GM12878 (cell line): Measurements from ENCODE around the gene NOTCH3. TPM values are rescaled to one million over a fixed set of nuclear protein-coding genes. Genes with fewer than 3 reads are reported as not detected.

Source experiments
- ATAC-seq: fragments of 200-7000 bp; cut with Tn5 transposase; 3 replicates; pipeline ENCODE4 v1.9.1; 2020; ENCODE audit warnings: mild to moderate bottlenecking, moderate library complexity
- BruUV-seq: library from RNA; stranded (reverse); fragments of 400-500 nt; replicated peaks from 2 replicates; lab custom pipeline; 2021; lab: Mats Ljungman, UMichigan
- CTCF ChIA-PET: fragments of 300-600 bp; sonication (Branson Sonifier 250); formaldehyde crosslinking; extraction: SDS; loops from one replicate; lab custom pipeline; 2021; ENCODE audit warnings: inconsistent platforms; lab: Yijun Ruan, JAX
- POLR2A ChIA-PET: fragments of 350-600 bp; formaldehyde crosslinking; extraction: SDS; loops from one replicate; lab custom pipeline; 2021; ENCODE audit warnings: inconsistent platforms; lab: Charles Lee
- RAD21 ChIA-PET: fragments of 300-600 bp; sonication (Branson Sonifier 250); formaldehyde crosslinking; loops from one replicate; lab custom pipeline; 2023; ENCODE audit warnings: antibody characterized with exemption; ENCODE audit not compliant: unreplicated experiment; lab: Charles Lee
- SMC1A ChIA-PET: fragments of 300-600 bp; sonication (Branson Sonifier 250); formaldehyde crosslinking; loops from one replicate; lab custom pipeline; 2023; ENCODE audit not compliant: unreplicated experiment, uncharacterized antibody; lab: Charles Lee
- DNase-seq: peaks from one replicate; pipeline ENCODE4 v3.0.0-alpha.2; 2011; ENCODE audit warnings: low read depth, low spot score
- FAIRE-seq: peaks from 3 replicates; lab custom pipeline; 2011; peaks lifted over from hg19 to GRCh38; lab: Jason Lieb, UNC
- H2AFZ ChIP-seq: 2 replicates; pipeline ENCODE4 v1.6.0; 2011; ENCODE audit warnings: low read depth, low read length, control low read depth; ENCODE audit not compliant: control insufficient read depth
- H3K27ac ChIP-seq: 2 replicates; pipeline ENCODE4 v1.5.1; 2011; ENCODE audit warnings: control low read depth; ENCODE audit not compliant: control insufficient read depth, insufficient read depth
- H3K27me3 ChIP-seq, 2 experiments: replicated peaks in 1 of 2; 2 replicates each; pipeline versions ENCODE4 v1.6.0 to v1.6.1; 2011; ENCODE audit warnings: low read length in 1 of 2; ENCODE audit not compliant: control insufficient read depth in 2 of 2, insufficient read depth in 2 of 2
- H3K36me3 ChIP-seq, 2 experiments: 2 replicates each; pipeline ENCODE4 v1.5.1; 2011; ENCODE audit warnings: low read length in 1 of 2; ENCODE audit not compliant: control insufficient read depth in 2 of 2, insufficient read depth in 2 of 2
- H3K4me1 ChIP-seq: 2 replicates; pipeline ENCODE4 v1.6.1; 2011; ENCODE audit warnings: mild to moderate bottlenecking, low read length, moderate library complexity, mixed read lengths; ENCODE audit not compliant: control insufficient read depth, insufficient read depth
- H3K4me2 ChIP-seq: 2 replicates; pipeline ENCODE4 v1.6.0; 2011; ENCODE audit warnings: control low read depth; ENCODE audit not compliant: control insufficient read depth, insufficient read depth
- H3K4me3 ChIP-seq: fragments of 200-600 bp; sonication (generic); 2 replicates; pipeline ENCODE4 v1.5.1; 2016
- H3K79me2 ChIP-seq: 2 replicates; pipeline ENCODE4 v1.6.0; 2011; ENCODE audit warnings: low read length; ENCODE audit not compliant: control insufficient read depth, insufficient read depth
- H3K9ac ChIP-seq: 2 replicates; pipeline ENCODE4 v1.8.0; 2011; ENCODE audit warnings: low read length, control low read depth, mixed read lengths; ENCODE audit not compliant: control insufficient read depth, insufficient read depth
- H3K9me3 ChIP-seq: replicated peaks from 3 replicates; pipeline ENCODE4 v1.5.1; 2011; ENCODE audit warnings: mild to moderate bottlenecking, low read length; ENCODE audit not compliant: control insufficient read depth, insufficient read depth
- H4K20me1 ChIP-seq: 2 replicates; pipeline ENCODE4 v1.6.0; 2011; ENCODE audit not compliant: control insufficient read depth, insufficient read depth
- ATF7 ChIP-seq: fragments of 450-650 bp; IDR thresholded peaks from 2 replicates; pipeline ENCODE4 v1.6.1; 2016; ENCODE audit warnings: low read depth, mild to moderate bottlenecking
- CHD4 ChIP-seq: fragments of 200-600 bp; sonication (generic); IDR thresholded peaks from 2 replicates; pipeline ENCODE4 v1.6.1; 2016; ENCODE audit warnings: mild to moderate bottlenecking
- GABPA ChIP-seq: IDR thresholded peaks from 2 replicates; pipeline ENCODE4 v1.6.1; 2014; ENCODE audit warnings: antibody characterized with exemption, low read depth, mild to moderate bottlenecking, inconsistent platforms
- IKZF2 ChIP-seq, 2 experiments: fragments of 450-650 bp; IDR thresholded peaks; 2 replicates each; pipeline ENCODE4 v1.6.1; 2017; ENCODE audit warnings: mild to moderate bottlenecking in 2 of 2, moderate library complexity in 2 of 2
- KAT2A ChIP-seq: conservative IDR thresholded peaks from 2 replicates; pipeline ENCODE4 v1.6.1; 2011; ENCODE audit warnings: low read depth, low read length; ENCODE audit not compliant: control insufficient read depth
- NFYB ChIP-seq: IDR thresholded peaks from 2 replicates; pipeline ENCODE4 v1.6.1; 2011; ENCODE audit warnings: low read depth, mild to moderate bottlenecking, low read length, improper control_type of control experiment, moderate library complexity; ENCODE audit not compliant: insufficient read depth
- RAD21 ChIP-seq: IDR thresholded peaks from 2 replicates; pipeline ENCODE4 v1.6.1; 2011; ENCODE audit warnings: mild to moderate bottlenecking, low read depth, low read length, moderate library complexity; ENCODE audit not compliant: insufficient read depth
- RFX5 ChIP-seq: IDR thresholded peaks from 2 replicates; pipeline ENCODE4 v1.6.1; 2011; ENCODE audit warnings: low read depth, low read length, improper control_type of control experiment
- SKIL ChIP-seq: fragments of 450-650 bp; IDR thresholded peaks from 2 replicates; pipeline ENCODE4 v1.6.1; 2017; ENCODE audit warnings: mild to moderate bottlenecking, low read depth, inconsistent platforms; ENCODE audit not compliant: poor library complexity, severe bottlenecking
- SMAD5 ChIP-seq: IDR thresholded peaks from 2 replicates; pipeline ENCODE4 v1.6.1; 2016; ENCODE audit warnings: antibody characterized with exemption, low read depth
- SUPT20H ChIP-seq: IDR thresholded peaks from 2 replicates; pipeline ENCODE4 v1.6.1; 2011; ENCODE audit warnings: low read depth, mild to moderate bottlenecking, low read length, moderate library complexity, borderline replicate concordance; ENCODE audit not compliant: control insufficient read depth
- TARDBP ChIP-seq: IDR thresholded peaks from 2 replicates; pipeline ENCODE4 v1.6.1; 2016; ENCODE audit warnings: borderline replicate concordance
- USF2 ChIP-seq: IDR thresholded peaks from 2 replicates; pipeline ENCODE4 v1.6.1; 2011; ENCODE audit warnings: low read depth, low read length, improper control_type of control experiment, borderline replicate concordance
- WRNIP1 ChIP-seq: IDR thresholded peaks from 2 replicates; pipeline ENCODE4 v1.6.1; 2011; ENCODE audit warnings: low read depth, low read length, improper control_type of control experiment, borderline replicate concordance
- ZNF217 ChIP-seq: fragments of 450-650 bp; IDR thresholded peaks from 2 replicates; pipeline ENCODE4 v1.6.1; 2017; ENCODE audit warnings: antibody characterized with exemption, mild to moderate bottlenecking
- WGBS: methylation state at CpG from one replicate; pipeline ENCODE4 v1.1.6; 2016; ENCODE audit warnings: low lambda C conversion rate; ENCODE audit not compliant: insufficient replicate concordance, insufficient coverage; ENCODE audit errors: missing lambda C conversion rate; 5-methylcytosine and 5-hydroxymethylcytosine counted together
- in situ Hi-C: fragments of 300-500 bp; cut with MboI; formaldehyde crosslinking; loops from 9 replicates; pipeline ENCODE4 v1.14.3; 2018; ENCODE audit warnings: mixed read lengths
- intact Hi-C: fragments of 100-400 bp; cut with micrococcal nuclease; formaldehyde crosslinking; loops from one replicate; pipeline ENCODE4 v1.14.2; 2022; ENCODE audit not compliant: unreplicated experiment
- polyA plus RNA-seq, 11 experiments: library from polyadenylated mRNA; depleted of rRNA in 4 of 11; unstranded in 6 of 11; stranded (reverse) in 5 of 11; fragments of >200 nt; fragmentation: Nextera tagmentation in 4 of 11; fragmentation: Illumina TruSeq in 1 of 11; extraction: Ambion mirVana in 4 of 11; extraction: Trizol in 1 of 11; gene quantifications; 1 replicate in 1 of 11; 2 replicates in 10 of 11; pipeline versions ENCODE4 v1.2.1 to v1.2.3, GENCODE V29; 2011 to 2016; ENCODE audit warnings: inconsistent platforms in 2 of 11, missing spikeins in 2 of 11, low read depth in 1 of 11
- total RNA-seq, 4 experiments: library from RNA; depleted of rRNA in 3 of 4; stranded (reverse); fragments of >200 nt in 3 of 4; fragmentation: Illumina TruSeq in 1 of 4; extraction: Trizol in 1 of 4; gene quantifications; 2 replicates each; pipeline versions ENCODE4 v1.2.1 to v1.2.3, GENCODE V29; 2013 to 2021
- TF ChIP-seq, protein P1 (sequence below): fragments of 450-650 bp; IDR thresholded peaks from 2 replicates; pipeline ENCODE4 v1.6.1; 2016; ENCODE audit warnings: mild to moderate bottlenecking
- TF ChIP-seq, protein P2 (sequence below): fragments of 450-650 bp; IDR thresholded peaks from 2 replicates; pipeline ENCODE4 v1.6.1; 2016; ENCODE audit warnings: mild to moderate bottlenecking
- TF ChIP-seq, protein P3 (sequence below): IDR thresholded peaks from 2 replicates; pipeline ENCODE4 v1.6.1; 2012; ENCODE audit warnings: low read depth, low read length, improper control_type of control experiment

The NOTCH3 gene
- total and polyA plus RNA-seq, 10 of the 15 experiments (the other 5 are each of a cell fraction or from before 2014, with no cell fraction given), result 0.01 to 0.42 (median 0.10) TPM; not detected in 5

DNA sequence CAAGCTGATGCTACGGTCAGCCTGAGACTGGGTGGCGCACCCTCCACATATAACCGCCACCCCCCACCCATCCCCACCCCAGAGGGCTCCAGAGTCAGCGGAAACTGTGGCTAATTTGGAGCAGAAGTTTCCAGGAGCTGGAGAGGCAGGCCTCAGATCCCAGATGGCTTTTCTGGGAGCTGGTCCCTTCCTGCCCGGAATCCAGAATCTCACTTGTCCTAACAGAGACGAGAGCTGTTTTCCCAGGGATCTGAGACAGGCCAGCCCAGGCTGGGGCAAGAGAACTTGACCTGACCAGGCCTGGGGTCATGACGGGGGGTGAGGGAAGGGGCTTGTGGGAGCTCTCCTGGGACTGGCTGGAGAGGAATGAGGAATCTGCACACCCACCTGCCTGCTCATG lies 25.0 kb upstream of the NOTCH3 start:
- no peaks in the 10 kb centered on the region for H4K20me1 ChIP-seq
- CTCF ChIA-PET, result interaction anchor here (0.6 kb wide), 1 partner anchor 12 kb away, joined by 3 read pairs; no protein-coding TSS in a partner anchor
- intact Hi-C loops (no loop called here), in situ Hi-C loops (no loop called here)
- DNase-seq, result no peak
- H3K36me3 ChIP-seq, result no peaks in the 10 kb centered on the region
- SMC1A ChIA-PET, result no interaction called here
- H3K27me3 ChIP-seq, result no peaks in the 10 kb centered on the region; a peak in 1 of 4 replicates
- no peak overlapping the region for H2AFZ ChIP-seq
- no peak overlapping the region for H3K4me3 ChIP-seq
- no peak for FAIRE-seq
- RAD21 ChIA-PET, result no interaction called here
- peaks cover 2% of the 10 kb centered on the region; the same call in 1 of the 2 replicates for H3K4me1 ChIP-seq
- no peak overlapping the region for H3K27ac ChIP-seq
- no peaks in the 10 kb centered on the region for H3K9me3 ChIP-seq
- BruUV-seq, result no TSS peak
- ATAC-seq, result no peak
- no peak overlapping the region for H3K9ac ChIP-seq
- no peak overlapping the region for H3K4me2 ChIP-seq
- POLR2A ChIA-PET, result interaction anchor here (0.6 kb wide), 1 partner anchor 12 kb away, joined by 3 read pairs; no protein-coding TSS in a partner anchor
- H3K79me2 ChIP-seq, result no peaks in the 10 kb centered on the region
- WGBS, result 64% methylated on average over 7 of the region's 7 CpGs
- TF ChIP-seq CHD4 (no peak), USF2 (no peak), RAD21 (no peak), SUPT20H (no peak), TARDBP (no peak), SMAD5 (no peak), WRNIP1 (no peak), KAT2A (no peak), ATF7 (no peak), IKZF2 (IDR thresholded peaks at IDR 0.05) (no peak), ZNF217 (no peak), SKIL (no peak), RFX5 (no peak), GABPA (no peak), NFYB (no peak)
- TF ChIP-seq, protein P1, sequence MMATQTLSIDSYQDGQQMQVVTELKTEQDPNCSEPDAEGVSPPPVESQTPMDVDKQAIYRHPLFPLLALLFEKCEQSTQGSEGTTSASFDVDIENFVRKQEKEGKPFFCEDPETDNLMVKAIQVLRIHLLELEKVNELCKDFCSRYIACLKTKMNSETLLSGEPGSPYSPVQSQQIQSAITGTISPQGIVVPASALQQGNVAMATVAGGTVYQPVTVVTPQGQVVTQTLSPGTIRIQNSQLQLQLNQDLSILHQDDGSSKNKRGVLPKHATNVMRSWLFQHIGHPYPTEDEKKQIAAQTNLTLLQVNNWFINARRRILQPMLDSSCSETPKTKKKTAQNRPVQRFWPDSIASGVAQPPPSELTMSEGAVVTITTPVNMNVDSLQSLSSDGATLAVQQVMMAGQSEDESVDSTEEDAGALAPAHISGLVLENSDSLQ, result no peak
- TF ChIP-seq, protein P2, sequence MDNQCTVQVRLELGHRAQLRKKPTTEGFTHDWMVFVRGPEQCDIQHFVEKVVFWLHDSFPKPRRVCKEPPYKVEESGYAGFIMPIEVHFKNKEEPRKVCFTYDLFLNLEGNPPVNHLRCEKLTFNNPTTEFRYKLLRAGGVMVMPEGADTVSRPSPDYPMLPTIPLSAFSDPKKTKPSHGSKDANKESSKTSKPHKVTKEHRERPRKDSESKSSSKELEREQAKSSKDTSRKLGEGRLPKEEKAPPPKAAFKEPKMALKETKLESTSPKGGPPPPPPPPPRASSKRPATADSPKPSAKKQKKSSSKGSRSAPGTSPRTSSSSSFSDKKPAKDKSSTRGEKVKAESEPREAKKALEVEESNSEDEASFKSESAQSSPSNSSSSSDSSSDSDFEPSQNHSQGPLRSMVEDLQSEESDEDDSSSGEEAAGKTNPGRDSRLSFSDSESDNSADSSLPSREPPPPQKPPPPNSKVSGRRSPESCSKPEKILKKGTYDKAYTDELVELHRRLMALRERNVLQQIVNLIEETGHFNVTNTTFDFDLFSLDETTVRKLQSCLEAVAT, result no peak
- TF ChIP-seq, protein P3, sequence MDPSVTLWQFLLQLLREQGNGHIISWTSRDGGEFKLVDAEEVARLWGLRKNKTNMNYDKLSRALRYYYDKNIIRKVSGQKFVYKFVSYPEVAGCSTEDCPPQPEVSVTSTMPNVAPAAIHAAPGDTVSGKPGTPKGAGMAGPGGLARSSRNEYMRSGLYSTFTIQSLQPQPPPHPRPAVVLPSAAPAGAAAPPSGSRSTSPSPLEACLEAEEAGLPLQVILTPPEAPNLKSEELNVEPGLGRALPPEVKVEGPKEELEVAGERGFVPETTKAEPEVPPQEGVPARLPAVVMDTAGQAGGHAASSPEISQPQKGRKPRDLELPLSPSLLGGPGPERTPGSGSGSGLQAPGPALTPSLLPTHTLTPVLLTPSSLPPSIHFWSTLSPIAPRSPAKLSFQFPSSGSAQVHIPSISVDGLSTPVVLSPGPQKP, result no peak
